Fibroblast of upper back skin (primary cell): ENCODE data around the gene SMOC1.

Experiments
- DNase-seq: peaks from one replicate; pipeline ENCODE4 v3.0.0-alpha.2; 2013

SMOC1 gene, protein sequence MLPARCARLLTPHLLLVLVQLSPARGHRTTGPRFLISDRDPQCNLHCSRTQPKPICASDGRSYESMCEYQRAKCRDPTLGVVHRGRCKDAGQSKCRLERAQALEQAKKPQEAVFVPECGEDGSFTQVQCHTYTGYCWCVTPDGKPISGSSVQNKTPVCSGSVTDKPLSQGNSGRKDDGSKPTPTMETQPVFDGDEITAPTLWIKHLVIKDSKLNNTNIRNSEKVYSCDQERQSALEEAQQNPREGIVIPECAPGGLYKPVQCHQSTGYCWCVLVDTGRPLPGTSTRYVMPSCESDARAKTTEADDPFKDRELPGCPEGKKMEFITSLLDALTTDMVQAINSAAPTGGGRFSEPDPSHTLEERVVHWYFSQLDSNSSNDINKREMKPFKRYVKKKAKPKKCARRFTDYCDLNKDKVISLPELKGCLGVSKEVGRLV

DNA sequence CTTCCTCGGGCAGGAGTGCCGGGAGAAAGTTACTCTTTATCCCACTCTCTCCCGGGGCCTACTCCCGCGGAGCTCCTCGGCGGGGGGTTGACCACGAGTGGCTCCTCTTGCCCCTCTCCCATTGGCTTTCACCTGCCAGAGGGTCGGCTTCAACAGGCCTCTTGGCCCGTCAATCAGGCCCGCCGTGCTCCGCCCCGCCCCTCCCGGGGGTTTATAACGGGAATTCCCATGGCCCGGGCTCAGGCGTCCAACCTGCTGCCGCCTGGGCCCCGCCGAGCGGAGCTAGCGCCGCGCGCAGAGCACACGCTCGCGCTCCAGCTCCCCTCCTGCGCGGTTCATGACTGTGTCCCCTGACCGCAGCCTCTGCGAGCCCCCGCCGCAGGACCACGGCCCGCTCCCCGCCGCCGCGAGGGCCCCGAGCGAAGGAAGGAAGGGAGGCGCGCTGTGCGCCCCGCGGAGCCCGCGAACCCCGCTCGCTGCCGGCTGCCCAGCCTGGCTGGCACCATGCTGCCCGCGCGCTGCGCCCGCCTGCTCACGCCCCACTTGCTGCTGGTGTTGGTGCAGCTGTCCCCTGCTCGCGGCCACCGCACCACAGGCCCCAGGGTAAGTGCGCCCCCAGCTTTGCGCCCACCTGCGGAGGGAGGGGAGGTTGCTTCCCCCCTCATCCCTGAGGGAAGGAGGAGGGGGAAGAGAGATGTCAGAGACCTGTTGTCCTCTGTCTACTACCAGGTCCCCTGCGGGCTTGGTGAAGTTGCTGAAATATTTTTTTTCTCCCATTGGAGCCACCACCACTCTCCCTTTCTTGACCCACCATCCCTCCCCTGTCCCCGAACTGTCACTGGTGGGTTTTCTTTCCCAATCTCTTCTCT lies at the start of gene SMOC1:
TSS of gene SMOC1 (plus strand) at position 242 of the 869 bp plus-strand sequence. CDS start at position 505, 263 bp downstream.
- no peak for DNase-seq

DNA sequence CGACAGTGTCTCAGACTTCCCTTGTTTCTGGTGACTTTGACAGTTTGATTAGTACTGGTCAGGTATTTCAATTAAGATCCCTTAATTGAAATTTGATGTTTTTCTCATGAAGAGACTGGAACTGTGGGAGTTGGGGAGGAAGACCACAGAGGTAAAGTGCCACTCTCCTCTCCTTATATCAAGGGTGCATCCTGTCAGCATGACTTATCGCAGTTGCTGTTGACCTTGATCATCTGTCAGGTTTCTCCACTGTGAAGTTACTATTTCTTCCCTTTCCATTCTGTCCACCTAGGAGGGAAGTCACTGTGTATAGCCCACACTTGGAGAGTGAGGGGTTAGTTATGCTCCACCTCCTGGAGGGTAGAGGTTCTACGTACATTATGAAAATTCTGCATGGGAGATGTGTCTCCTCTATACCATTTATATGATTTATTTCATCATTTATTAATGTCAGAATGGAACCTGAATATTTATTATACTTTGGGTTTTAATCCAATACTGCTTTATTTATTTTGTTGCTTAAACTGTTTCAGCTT lies 40.3 kb upstream of the SMOC1 start:
- DNase-seq = no peak

DNA sequence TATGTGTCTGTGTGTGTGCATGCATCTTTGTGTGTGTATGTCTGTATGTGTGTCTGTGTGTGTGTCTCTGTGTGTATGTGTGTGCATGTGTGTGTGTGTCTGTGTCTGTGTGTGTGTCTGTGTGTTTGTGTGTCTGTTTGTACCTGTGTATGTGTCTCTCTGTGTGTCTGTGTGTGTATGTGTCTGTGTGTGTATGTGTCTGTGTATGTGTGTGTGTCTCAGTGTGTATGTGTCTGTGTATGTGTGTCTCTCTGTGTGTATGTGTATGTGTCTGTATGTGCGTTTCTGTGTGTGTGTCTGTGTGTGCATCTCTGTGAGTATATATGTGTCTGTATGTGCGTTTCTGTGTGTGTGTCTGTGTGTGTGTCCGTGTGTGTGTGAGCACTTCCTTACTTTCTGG lies 39.6 kb upstream of the SMOC1 start:
- DNase-seq = no peak

DNA sequence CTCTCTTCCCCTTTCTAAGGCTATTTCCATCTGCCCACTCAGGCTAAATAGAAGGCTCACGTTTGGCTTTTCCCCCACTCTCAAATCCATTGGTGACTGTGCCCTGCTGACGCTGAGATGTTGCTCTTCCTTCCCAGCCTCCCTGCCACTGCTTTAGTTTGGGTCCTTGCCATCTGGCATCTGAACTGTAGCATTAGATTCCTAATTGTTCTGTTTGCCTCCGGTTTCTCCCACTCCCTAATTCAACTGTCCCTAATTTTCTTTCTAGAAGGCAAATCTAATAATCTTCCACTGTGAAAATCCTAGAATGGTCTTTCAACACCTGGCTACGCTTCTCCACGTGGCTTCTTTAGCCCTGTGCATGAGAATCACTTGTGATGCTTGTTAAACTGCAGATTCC lies 37.6 kb upstream of the SMOC1 start:
- no peak for DNase-seq

DNA sequence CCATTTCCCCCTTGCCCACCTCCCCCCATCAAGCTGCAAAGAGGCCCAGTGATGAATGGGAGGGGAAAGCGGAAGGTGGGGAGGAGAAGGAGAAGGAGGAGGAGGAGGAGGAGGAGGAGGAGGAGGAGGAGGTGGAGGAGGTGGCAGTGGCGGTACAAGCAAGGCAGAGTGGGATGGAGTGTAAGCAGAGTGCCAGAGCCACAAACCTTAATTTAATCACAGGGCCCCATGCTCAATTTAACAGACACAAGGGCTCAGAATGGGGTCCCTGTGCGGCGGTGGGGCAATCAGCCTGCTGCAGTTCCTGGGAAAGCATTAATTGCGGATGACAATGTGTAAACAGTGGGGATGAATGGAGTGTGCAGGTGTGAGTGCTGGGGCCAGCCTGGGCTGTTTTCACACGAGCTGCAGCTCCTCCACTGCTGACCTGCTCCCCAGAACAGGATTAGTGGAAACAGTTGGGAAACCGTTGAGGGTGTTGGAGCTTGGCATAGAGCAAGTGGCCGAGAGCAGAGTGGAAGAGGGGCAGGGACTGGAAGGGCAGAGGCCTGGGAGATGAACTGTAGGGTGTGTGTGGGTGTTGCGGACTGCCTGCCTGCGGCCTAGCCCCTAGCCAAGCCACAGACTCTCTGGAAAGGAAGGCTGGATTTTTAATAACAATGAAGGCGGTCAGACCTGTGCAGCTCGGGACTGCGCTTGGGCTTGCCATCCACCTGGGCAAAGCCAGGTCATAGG lies 36.4 kb upstream of the SMOC1 start:
- DNase-seq = no peak

DNA sequence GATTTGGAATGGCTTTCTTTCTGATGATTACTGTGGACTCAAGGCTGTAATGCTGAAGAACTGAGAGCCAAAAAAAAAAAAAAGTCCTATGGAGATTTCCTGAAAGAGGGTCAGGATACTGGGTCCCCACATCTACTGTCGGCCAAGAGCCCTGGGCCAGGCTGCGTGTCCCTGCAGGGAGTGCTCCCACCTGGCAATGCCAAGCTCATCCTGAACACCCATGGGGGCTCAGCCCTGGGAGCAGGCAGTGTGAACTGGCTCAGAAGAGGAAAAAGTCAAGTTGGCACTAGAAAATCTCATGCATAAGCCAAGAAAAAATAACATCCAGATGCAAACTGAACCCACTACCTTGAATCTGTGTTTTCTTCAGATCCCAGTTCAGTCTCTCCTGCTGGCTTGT lies 35.0 kb upstream of the SMOC1 start:
- no peak for DNase-seq

DNA sequence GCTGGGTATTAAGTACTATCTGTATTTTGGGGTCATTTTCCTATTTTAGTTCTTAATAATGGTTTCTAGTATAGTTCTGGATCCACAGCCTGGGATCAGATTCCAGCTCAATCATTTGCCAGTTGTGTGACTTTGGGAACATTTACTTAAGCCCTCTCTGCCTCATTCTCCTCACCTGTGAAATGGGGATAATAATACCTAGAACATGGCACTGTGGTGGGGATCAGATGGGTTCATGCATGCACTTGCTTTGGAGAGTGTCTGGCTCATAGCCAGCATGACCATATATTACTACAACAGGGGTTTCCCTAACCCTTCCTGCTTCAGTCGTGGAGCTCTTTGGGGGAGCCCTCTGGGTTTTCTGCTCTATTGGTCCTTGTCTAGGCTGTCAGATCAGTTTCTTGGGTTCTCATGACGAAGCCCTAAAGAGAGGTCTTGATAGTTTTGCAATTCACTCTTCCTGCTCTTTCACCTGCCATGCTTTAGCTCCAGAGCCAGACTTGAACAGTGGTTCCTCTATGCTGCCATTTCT lies 34.1 kb upstream of the SMOC1 start:
- DNase-seq = no peak

DNA sequence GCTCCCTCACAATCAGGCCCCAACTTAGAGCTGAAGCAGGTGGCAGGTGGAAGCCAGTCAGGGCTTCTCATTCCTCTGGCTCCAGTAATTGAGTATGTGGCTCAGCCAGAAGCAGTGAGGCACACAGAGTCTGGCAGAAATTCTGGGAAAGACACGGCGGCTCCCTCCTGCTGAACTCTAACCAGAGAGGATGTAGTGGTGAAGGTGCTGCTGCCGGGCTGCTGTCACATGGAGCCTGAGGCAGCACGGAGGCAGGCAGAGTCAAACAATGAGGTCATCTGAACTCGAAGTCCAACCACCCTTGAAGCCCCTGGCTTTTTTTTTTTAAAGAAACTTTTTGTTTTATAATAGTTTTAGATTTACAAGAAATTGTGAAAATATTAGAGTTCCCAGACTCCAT lies 33.4 kb upstream of the SMOC1 start:
- DNase-seq = no peak

DNA sequence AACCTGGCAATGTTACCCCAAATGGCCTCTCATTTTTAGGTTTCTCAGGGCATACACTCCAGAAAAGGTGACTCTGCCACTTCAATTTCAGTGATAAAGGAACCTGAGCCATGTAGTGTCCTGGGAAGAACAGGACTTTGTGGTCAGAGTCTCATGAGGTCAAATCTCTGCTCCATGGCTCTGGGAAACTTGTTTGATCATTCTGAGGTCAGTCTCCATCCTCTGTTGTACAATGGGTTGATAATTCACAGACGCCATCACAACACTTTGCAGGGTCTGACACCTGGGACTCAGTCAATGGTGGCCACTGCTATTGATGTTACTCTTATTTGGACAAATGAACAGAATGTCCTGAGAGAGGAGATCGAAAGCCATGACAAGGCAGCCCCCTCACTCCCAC lies 31.1 kb upstream of the SMOC1 start:
- no peak for DNase-seq

DNA sequence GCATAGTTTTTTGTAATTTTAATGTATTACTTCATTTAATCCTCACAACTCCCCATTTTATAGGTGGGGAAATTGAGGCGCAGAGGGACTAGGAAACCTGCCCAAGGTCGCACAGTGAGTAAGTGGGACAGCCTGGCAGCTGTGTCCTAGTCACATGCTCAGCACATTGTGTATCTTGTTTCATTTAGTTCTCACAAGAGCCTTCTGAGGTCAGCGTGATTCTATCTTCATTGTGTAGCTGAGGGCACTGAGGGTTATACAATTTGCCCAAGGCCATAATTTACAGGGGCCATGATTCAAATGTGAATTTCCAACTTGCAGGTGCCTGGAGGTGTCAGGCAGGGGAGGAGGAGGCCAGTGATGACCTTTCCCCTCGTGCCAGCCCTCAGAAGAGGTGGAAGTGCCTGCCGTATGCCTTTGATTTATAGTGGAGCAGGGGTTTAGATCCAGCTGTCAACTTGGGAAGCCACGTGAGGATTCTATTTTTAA lies 30.3 kb upstream of the SMOC1 start:
- no peak for DNase-seq

DNA sequence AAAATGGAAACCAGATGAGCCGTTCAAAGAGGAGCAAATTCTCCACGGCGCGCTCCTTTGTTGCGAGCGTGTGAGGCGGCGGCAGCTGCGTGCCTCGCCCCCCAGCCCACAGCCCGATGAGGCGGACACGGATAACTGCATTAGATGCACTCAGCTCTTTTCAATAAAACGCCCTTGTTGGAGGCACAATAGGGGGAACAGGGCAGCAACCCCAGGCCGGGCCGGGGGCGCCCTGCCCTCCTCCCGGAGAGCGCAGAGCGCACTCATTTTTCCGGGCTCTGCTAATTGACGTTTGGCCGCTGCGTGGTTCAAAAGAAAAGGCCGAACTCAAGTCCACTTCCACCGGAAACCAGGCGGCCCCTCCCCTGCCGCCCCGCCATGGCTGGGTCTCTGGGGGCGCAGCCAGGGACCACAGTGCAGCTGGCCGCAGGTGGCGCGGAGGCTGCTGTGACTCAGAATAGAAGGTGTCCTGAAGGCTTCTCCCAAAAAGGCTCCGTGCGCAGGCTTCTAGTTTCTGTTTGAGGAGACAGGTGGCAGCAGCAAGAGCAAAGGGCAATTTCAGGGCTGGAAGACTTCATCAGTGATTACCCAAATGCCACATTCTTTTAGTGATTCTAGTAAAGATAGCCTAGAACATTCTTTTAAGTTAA lies 29.0 kb upstream of the SMOC1 start:
- no peak for DNase-seq

DNA sequence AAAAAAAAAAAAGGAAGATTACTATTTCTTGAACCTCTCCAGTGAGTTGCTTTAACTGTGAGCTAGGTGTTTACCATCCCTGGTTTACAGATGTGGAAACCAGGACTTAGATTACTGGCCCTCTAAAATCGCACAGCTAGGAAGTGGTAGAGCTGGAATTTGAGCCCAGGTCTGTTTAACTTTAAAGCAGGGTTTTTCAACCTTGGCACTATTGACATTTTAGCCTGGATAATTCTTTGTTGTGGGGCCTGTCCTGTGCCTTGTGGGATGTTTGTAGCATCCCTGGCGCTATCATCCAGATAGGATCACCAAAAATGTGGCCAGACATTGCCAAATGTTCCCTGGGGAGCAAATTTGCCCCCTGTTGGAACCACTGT lies 28.5 kb upstream of the SMOC1 start:
- DNase-seq = no peak

DNA sequence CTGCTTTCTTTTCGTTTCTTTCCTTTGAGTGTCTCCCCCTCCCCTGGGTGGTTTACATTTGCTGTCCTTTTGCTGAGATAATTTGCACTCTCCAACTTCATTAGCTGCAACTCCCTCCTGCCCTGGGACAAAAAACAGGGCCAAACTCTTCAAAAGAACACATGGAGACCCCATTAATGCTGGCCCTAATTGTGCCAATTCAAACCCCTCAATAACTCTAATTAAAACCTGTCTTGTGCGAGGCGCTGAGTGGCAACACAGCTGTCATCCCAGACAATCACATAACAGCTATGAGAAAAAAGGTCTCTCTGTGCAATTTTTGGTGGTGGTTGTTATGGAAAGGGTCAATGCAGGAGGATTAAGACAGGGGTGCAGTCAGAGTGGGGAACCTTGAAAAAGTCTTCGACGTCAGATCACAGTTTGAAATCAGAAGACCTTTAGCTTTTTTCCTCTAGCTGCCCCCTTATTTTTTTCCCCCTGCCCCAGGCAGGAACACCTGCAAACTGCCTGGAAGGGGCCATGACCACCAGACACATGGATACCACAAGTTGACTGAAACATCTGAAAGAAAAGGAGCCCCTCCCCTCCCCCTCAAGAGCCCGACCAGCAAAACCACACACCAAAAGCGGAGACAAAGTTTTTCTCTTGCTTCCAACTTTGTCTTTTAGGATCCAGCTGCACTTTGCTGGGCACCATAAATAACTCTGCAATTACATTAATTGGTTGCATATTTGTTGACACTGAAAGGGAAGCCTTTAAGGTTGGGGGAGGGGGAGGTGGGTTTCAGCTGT lies 26.5 kb upstream of the SMOC1 start:
- no peak for DNase-seq

DNA sequence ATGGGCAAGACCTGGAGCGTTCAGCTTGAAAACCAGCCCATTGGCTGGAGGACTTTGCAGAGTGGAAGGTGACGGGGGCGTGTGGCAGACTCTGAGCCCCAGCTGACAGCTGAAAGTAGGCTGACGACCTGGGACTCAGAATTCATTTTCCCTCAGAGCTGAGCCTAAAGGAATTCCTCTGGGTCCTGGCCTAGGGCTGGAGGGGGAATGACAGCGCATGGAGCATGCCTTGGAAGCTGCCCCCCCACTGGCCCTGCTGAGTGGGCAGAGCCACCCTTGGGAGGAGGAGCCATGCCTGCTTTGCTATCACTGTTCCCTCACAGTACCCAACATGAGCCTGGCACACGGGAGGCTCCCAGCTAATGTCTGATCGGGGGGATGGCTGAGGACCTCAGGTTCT lies 25.4 kb upstream of the SMOC1 start:
- no peak for DNase-seq

DNA sequence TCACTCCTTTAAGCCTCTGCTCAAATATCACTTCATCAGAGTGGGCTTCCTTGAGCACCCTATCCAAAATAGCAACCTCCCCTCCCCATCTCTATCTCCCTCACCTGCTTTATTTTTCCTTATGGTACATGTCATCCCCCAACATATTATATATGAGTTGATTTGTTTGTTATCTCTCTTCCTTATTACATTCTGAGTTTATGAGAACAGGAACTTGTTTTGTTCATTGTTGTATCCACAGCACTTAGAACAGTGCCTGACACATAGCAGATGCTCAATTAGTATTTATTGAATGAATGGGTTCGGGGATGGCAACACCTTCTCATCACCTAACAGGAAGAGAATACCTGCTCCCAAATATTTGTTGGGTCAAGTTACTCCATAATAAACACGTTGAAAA lies 24.6 kb upstream of the SMOC1 start:
- DNase-seq = no peak

DNA sequence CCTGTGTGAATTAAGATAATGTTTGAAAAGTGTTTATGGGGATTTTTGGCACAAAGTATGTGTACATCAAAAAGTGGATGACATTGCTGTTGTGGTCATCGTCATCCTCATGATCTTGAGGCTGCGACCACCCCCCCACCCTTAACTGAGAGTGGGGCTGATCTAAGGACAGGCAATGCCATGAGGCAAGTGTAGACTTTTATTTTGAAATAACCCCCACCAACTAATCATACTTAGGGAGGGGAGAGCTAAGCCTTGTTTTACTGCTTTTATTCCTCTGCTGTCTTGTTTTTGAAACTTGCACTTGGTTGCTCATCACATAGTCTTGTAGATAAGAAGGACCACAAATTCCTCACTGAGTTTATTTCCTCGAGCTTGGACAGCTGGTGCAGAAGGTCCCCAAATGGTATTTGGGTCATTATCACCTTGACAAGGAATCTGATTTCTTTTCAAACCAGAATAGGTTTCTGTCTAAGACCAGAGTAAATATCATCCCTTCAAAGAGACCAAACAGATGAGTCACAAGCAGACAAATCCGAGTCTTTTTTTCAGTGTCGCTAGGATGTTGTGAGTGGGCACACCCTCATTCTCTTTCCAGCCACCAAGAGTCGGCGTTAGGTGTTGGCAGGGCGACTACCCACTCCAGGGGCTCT lies 23.9 kb upstream of the SMOC1 start:
- DNase-seq = no peak

DNA sequence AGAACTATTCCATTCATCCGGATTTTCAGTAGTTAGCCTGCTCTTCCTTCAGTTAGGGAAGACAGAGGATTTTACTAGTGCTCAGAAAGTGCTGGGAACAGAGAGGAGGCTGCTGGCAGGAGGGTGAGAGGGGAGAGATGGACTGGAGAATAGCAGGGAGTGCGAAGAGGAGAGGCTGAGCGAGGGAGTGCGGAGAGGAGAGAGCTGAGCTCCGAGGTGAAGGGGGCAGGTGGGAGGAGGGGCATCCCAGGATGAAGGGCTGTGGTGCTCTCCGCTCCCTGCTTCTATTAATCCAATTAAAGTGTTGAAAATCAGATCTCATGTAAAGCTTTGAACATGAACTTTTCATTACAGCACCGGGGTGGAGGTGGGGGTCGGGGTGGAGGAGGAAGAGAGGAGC lies 20.4 kb upstream of the SMOC1 start:
- DNase-seq = no peak

DNA sequence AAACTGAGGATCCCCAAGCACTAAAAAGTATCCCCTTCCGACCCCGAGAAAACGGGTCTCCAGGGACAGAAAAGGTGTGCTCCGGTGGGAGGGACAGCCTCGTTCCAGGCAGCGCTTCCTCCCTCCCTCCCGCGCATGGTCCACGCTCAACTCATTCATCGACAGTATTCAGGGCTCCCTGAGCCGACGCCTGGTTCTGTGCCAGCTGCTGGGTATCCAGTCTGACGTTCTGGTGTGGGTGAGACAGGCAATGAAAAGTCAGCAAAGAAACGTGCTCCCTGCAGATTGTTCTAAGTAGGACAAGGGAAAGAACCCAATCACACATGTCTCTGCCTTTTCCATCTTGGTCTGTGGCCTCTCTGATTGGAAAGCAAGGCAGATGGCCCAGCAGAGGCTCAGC lies 19.6 kb upstream of the SMOC1 start:
- no peak for DNase-seq

DNA sequence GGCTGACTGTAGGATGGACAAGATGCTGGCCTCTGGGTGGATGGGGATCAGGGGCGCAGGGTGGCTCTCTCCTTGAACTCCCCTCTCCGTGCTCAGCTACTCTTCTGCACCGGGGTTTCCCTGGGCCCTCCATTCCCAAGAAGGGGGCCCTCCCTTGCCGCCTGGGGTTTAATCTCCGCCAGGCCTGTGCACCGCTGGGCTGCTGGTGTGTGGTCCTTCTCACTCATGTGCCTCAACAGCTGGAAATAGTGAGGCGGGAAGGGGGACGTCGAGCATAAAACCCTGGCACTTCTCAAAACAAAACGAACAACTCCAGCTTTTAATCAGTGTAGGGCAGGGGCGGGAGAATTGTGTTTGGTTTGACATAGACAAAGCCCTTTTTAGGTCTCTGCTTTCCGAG lies 19.0 kb upstream of the SMOC1 start:
- DNase-seq = no peak

DNA sequence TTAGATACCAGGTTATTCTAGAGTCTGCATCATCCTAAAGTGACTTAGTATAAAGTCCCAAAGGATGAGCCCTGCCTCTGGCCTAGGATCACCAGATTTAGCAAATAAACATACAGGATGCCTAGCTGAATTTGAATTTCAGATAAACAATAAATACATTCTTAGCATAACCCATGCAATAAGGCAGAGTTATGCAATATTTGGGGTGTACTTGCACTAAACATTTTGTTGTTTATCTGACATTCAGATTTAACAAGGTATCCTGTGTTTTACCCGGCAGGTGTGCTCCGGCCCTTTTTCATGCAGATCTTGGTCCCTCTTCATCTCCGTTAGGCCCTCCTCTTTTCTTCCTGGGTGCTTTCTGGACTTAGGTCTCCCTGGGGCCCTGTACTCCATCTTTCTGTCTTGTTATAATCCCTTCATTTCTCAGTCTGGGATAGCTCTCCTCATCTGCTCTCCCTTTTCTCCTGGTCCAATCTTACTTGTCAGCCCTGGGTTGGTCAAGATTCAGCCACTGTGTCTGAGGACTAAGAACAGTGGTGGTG lies 18.1 kb upstream of the SMOC1 start:
- DNase-seq = no peak

DNA sequence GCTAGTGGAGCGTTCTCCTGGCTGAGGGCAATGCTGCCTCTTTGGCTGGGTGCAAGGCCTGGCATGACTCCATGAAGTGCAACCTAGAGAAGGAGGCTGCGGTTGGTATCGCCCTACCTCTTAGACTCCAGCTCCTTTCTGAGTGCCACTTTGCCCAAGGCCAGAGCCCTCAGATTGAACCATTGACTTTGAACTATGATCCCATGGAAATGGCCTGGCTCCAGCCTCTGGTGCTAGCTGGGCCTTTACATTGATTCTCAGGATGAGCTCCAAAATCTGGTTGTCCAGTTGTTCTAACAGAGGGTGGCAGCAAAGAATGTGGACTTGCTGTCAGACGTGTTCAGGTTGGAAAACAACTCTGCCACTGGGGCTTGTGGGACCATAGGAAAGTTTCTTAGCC lies 16.1 kb upstream of the SMOC1 start:
- no peak for DNase-seq
